Lung (tissue), 12 donors: Measurements from ENCODE around the gene FOXP1. TPM values are rescaled to one million over a fixed set of nuclear protein-coding genes. Genes with fewer than 3 reads are reported as not detected.

Experiments used
- ATAC-seq: fragments of 200-7000 bp; cut with Tn5 transposase; one replicate; pipeline ENCODE4 v1.9.1; 2020; ENCODE audit warnings: moderate number of reproducible peaks; ENCODE audit not compliant: insufficient read depth, low FRiP score
- DNase-seq, 3 donors: peaks; one replicate each; pipeline ENCODE4 v3.0.0-alpha.2; 2013 to 2017
- H3K27ac ChIP-seq, 2 donors: one replicate each; pipeline ENCODE4 v1.5.1; 2013; ENCODE audit warnings: mild to moderate bottlenecking in 2 of 2, moderate library complexity in 2 of 2, control low read depth in 1 of 2, inconsistent platforms in 1 of 2, low read depth in 1 of 2, low read length in 1 of 2
- H3K27me3 ChIP-seq, 3 donors: one replicate each; pipeline ENCODE4 v1.5.1; 2013; ENCODE audit warnings: low read length in 2 of 3; ENCODE audit not compliant: control insufficient read depth in 3 of 3, insufficient read depth in 3 of 3
- H3K36me3 ChIP-seq, 4 donors: one replicate each; pipeline ENCODE4 v1.5.1; 2013; ENCODE audit warnings: low read length in 4 of 4, mild to moderate bottlenecking in 1 of 4, moderate library complexity in 1 of 4; ENCODE audit not compliant: control insufficient read depth in 4 of 4, insufficient read depth in 4 of 4
- H3K4me1 ChIP-seq, 5 donors: one replicate each; pipeline ENCODE4 v1.5.1; 2013; ENCODE audit warnings: low read length in 5 of 5, mild to moderate bottlenecking in 2 of 5, moderate library complexity in 1 of 5; ENCODE audit not compliant: control insufficient read depth in 5 of 5, insufficient read depth in 5 of 5
- H3K4me3 ChIP-seq: one replicate; pipeline ENCODE4 v1.5.1; 2013; ENCODE audit warnings: mild to moderate bottlenecking, control low read depth, moderate library complexity
- H3K9ac ChIP-seq, 2 donors: one replicate each; pipeline ENCODE4 v1.5.1; 2013; ENCODE audit warnings: low read length in 2 of 2, control low read depth in 1 of 2; ENCODE audit not compliant: insufficient read depth in 1 of 2
- H3K9me3 ChIP-seq, 4 donors: one replicate each; pipeline ENCODE4 v1.5.1; 2013; ENCODE audit warnings: low read length in 3 of 4, mild to moderate bottlenecking in 1 of 4, moderate library complexity in 1 of 4; ENCODE audit not compliant: control insufficient read depth in 4 of 4, insufficient read depth in 3 of 4
- CTCF ChIP-seq: IDR thresholded peaks from 2 replicates; pipeline ENCODE4 v1.5.1; 2012; ENCODE audit warnings: mild to moderate bottlenecking; ENCODE audit errors: control extremely low read depth, extremely low read depth
- WGBS, 2 donors: extraction: QIAGEN DNeasy Blood & Tissue Kit; methylation state at CpG; one replicate each; pipeline ENCODE4 v1.1.7; 2013; 5-methylcytosine and 5-hydroxymethylcytosine counted together
- polyA plus RNA-seq, 2 donors: library from polyadenylated mRNA; stranded (reverse); fragments of 200-250 nt; gene quantifications; one replicate each; pipeline ENCODE4 v1.2.1, GENCODE V29; 2013
- total RNA-seq, 2 donors: library from RNA; depleted of rRNA in 1 of 2; stranded (reverse); fragments of >200 nt in 1 of 2; gene quantifications; one replicate each; pipeline ENCODE4 v1.2.1, GENCODE V29; 2014 to 2021
- donor health status: control.
- donor health status: control.
- donor health status: Bipolar disorder and iron deficiency.
- donor health status: healthy.
- donor health status: DM: yes; HTN: yes; CAD: no.

Gene FOXP1
- total and polyA plus RNA-seq, 4 donors: 13.8 to 287 (median 73.9) TPM

- no peak for TF ChIP-seq CTCF
- H3K36me3 ChIP-seq: no peaks in the 10 kb centered on the region
- peak in 2 of 3 donors; percentile 67 for DNase-seq
- no peaks in the 10 kb centered on the region for H3K9me3 ChIP-seq
- H3K4me3 ChIP-seq: no peak overlapping the region
- 33 to 45% methylated on average over 4 of the region's 4 CpGs for WGBS, 2 donors
- no peak overlapping the region for H3K9ac ChIP-seq
- no peak for ATAC-seq
- H3K4me1 ChIP-seq: peaks cover 6 to 34% (median 19%) of the 10 kb centered on the region in 5 donors
- H3K27me3 ChIP-seq: no peaks in the 10 kb centered on the region
- no peak overlapping the region for H3K27ac ChIP-seq
Observed at GRCh38 chr3:71398157-71398836, 185.2 kb downstream of the FOXP1 start.

- Histone ChIP-seq H3K9ac (no peak overlapping the region), H3K9me3 (no peaks in the 10 kb centered on the region), H3K36me3 (no peaks in the 10 kb centered on the region), H3K4me1 (peaks cover 6 to 32% (median 19%) of the 10 kb centered on the region in 5 donors), H3K27me3 (no peaks in the 10 kb centered on the region), H3K4me3 (no peak overlapping the region), H3K27ac (no peak overlapping the region)
- 67 to 81% methylated on average over 2 of the region's 2 CpGs for WGBS, 2 donors
- no peak for ATAC-seq
- DNase-seq: no peak
- no peak for TF ChIP-seq CTCF
Observed at GRCh38 chr3:71397726-71398125, 185.8 kb downstream of the FOXP1 start.

GRCh38 chr3:71397046-71397445 is 186.5 kb downstream of the FOXP1 start:
- 27 to 46% methylated on average over 5 of the region's 5 CpGs for WGBS, 2 donors

More at GRCh38 chr3:71397046-71397445, 186.5 kb downstream of the FOXP1 start:
- no peaks in the 10 kb centered on the region for H3K36me3 ChIP-seq
- H3K9me3 ChIP-seq: no peaks in the 10 kb centered on the region
- no peak for ATAC-seq
- DNase-seq: peak in 2 of 3 donors; percentile 60 to 64
- H3K4me1 ChIP-seq: peaks cover 6 to 27% (median 19%) of the 10 kb centered on the region in 5 donors
- TF ChIP-seq CTCF: peak; percentile 3
- H3K27me3 ChIP-seq: no peaks in the 10 kb centered on the region
- no peak overlapping the region for H3K4me3 ChIP-seq
- H3K27ac ChIP-seq: no peak overlapping the region
- no peak overlapping the region for H3K9ac ChIP-seq
